HepG2 (cell line): ENCODE results near the gene TXNL4B. TPM values are rescaled to one million over a fixed set of nuclear protein-coding genes. Genes with fewer than 3 reads are reported as not detected.

Source experiments
- ATRX ChIP-seq: sonication (generic); formaldehyde crosslinking; IDR thresholded peaks from 2 replicates; pipeline ENCODE4 v1.4.0; 2020; ENCODE audit warnings: missing genetic modification reagents, borderline replicate concordance
- CBX5 ChIP-seq: sonication (generic); formaldehyde crosslinking; IDR thresholded peaks from 2 replicates; pipeline ENCODE4 v1.4.0; 2020; ENCODE audit warnings: missing genetic modification reagents, borderline replicate concordance
- DMAP1 ChIP-seq: IDR thresholded peaks from 2 replicates; pipeline ENCODE4 v1.6.1; 2016
- FOXJ3 ChIP-seq: sonication (generic); formaldehyde crosslinking; IDR thresholded peaks from 2 replicates; pipeline ENCODE4 v1.4.0; 2020; ENCODE audit warnings: missing genetic modification reagents, mild to moderate bottlenecking, borderline replicate concordance
- GMEB1 ChIP-seq: sonication (generic); formaldehyde crosslinking; IDR thresholded peaks from 2 replicates; pipeline ENCODE4 v1.5.1; 2020; ENCODE audit warnings: missing genetic modification reagents, mild to moderate bottlenecking, borderline replicate concordance
- MED1 ChIP-seq: sonication (generic); formaldehyde crosslinking; IDR thresholded peaks from 2 replicates; pipeline ENCODE4 v1.4.0; 2020; ENCODE audit warnings: missing genetic modification reagents
- MEF2D ChIP-seq: sonication (generic); formaldehyde crosslinking; IDR thresholded peaks from 2 replicates; pipeline ENCODE4 v1.5.1; 2020; ENCODE audit warnings: mild to moderate bottlenecking, missing genetic modification reagents
- NFKB2 ChIP-seq: sonication (generic); formaldehyde crosslinking; IDR thresholded peaks from 2 replicates; pipeline ENCODE4 v1.4.0; 2020; ENCODE audit warnings: missing genetic modification reagents, borderline replicate concordance
- PAWR ChIP-seq: sonication (generic); formaldehyde crosslinking; IDR thresholded peaks from 2 replicates; pipeline ENCODE4 v1.4.0; 2020; ENCODE audit warnings: missing genetic modification reagents, mild to moderate bottlenecking, borderline replicate concordance
- PRPF4 ChIP-seq: fragments of 200-400 bp; formaldehyde crosslinking; IDR thresholded peaks from 2 replicates; pipeline ENCODE4 v1.6.1; 2016; ENCODE audit warnings: low read length, low read depth; ENCODE audit not compliant: poor library complexity, severe bottlenecking
- REST ChIP-seq, 2 experiments: IDR thresholded peaks; 2 replicates each; pipeline ENCODE4 v1.6.1; 2011 to 2012; ENCODE audit warnings: low read length in 2 of 2, borderline replicate concordance in 1 of 2, low read depth in 1 of 2, mild to moderate bottlenecking in 1 of 2, moderate library complexity in 1 of 2
- TAF1 ChIP-seq: sonication (generic); formaldehyde crosslinking; IDR thresholded peaks from 2 replicates; pipeline ENCODE4 v1.4.0; 2020; ENCODE audit warnings: missing genetic modification reagents
- TEF ChIP-seq: sonication (generic); formaldehyde crosslinking; IDR thresholded peaks from 2 replicates; pipeline ENCODE4 v1.5.0; 2020; ENCODE audit warnings: missing genetic modification reagents
- ZBTB2 ChIP-seq: sonication (generic); formaldehyde crosslinking; IDR thresholded peaks from 2 replicates; pipeline ENCODE4 v1.8.0; 2022; ENCODE audit warnings: low read depth, missing genetic modification reagents
- ZNF101 ChIP-seq: sonication (generic); formaldehyde crosslinking; IDR thresholded peaks from 2 replicates; pipeline ENCODE4 v1.4.0; 2020; ENCODE audit warnings: mild to moderate bottlenecking, low read depth, missing genetic modification reagents, borderline replicate concordance
- ZNF30 ChIP-seq: sonication (generic); formaldehyde crosslinking; IDR thresholded peaks from 2 replicates; pipeline ENCODE4 v1.5.0; 2020; ENCODE audit warnings: mild to moderate bottlenecking, missing genetic modification reagents
- ZNF501 ChIP-seq: sonication (generic); formaldehyde crosslinking; IDR thresholded peaks from 2 replicates; pipeline ENCODE4 v1.5.1; 2020; ENCODE audit warnings: mild to moderate bottlenecking, moderate library complexity, missing genetic modification reagents
- ZNF761 ChIP-seq: sonication (generic); formaldehyde crosslinking; conservative IDR thresholded peaks from 2 replicates; pipeline ENCODE4 v1.4.0; 2020; ENCODE audit warnings: mild to moderate bottlenecking, missing genetic modification reagents
- ZNF891 ChIP-seq: sonication (generic); formaldehyde crosslinking; IDR thresholded peaks from 2 replicates; pipeline ENCODE4 v1.5.0; 2020; ENCODE audit warnings: mild to moderate bottlenecking, missing genetic modification reagents
- ZSCAN9 ChIP-seq: IDR thresholded peaks from 2 replicates; pipeline ENCODE4 v1.6.1; 2016; ENCODE audit warnings: borderline replicate concordance
- polyA plus RNA-seq, 8 experiments: library from polyadenylated mRNA; depleted of rRNA in 3 of 8; stranded (reverse) in 7 of 8; unstranded in 1 of 8; fragments of >200 nt; fragmentation: Illumina TruSeq in 4 of 8; extraction: Trizol in 4 of 8; gene quantifications; 2 replicates each; pipeline versions ENCODE4 v1.2.1 to v1.2.3, GENCODE V29; 2011 to 2016; ENCODE audit warnings: low read depth in 4 of 8, missing spikeins in 1 of 8, mixed read lengths in 1 of 8; ENCODE audit not compliant: insufficient read depth in 1 of 8
- total RNA-seq, 5 experiments: library from RNA; depleted of rRNA; stranded (reverse); fragments of >200 nt; fragmentation: Illumina TruSeq; extraction: Trizol; gene quantifications; 2 replicates each; pipeline ENCODE4 v1.2.3, GENCODE V29; 2016; ENCODE audit warnings: low read depth in 1 of 5

Gene TXNL4B
- total and polyA plus RNA-seq, 2 of the 13 experiments (the other 11 are each of a cell fraction or from before 2014, with no cell fraction given): 17.4 to 18.3 TPM

GRCh38 chr16:72094266-72094610, 818 bp upstream of the TXNL4B start (continued):
- no peak for TF ChIP-seq REST (IDR thresholded peaks at IDR 0.05; ENCODE audit: borderline replicate concordance in 1 of 2, low read depth in 1 of 2, low read length in 2 of 2)
- no peak for TF ChIP-seq CBX5 (CRISPR knock-in tag)
- TF ChIP-seq GMEB1 (CRISPR knock-in tag): no peak
- no peak for TF ChIP-seq TAF1
- no peak for TF ChIP-seq ZBTB2 (CRISPR knock-in tag)
- TF ChIP-seq ZNF761 (CRISPR knock-in tag): no peak
- no peak for TF ChIP-seq ZNF891 (CRISPR knock-in tag)
- no peak for TF ChIP-seq FOXJ3 (CRISPR knock-in tag)
- no peak for TF ChIP-seq TEF (CRISPR knock-in tag)
- no peak for TF ChIP-seq PRPF4
- no peak for TF ChIP-seq MED1 (CRISPR knock-in tag)
- TF ChIP-seq DMAP1 (CRISPR knock-in tag): no peak
- no peak for TF ChIP-seq ZNF501 (CRISPR knock-in tag)
- TF ChIP-seq ZNF30 (CRISPR knock-in tag): no peak
- TF ChIP-seq PAWR (CRISPR knock-in tag): no peak
- TF ChIP-seq ZSCAN9 (CRISPR knock-in tag): no peak
- TF ChIP-seq MEF2D: no peak
- no peak for TF ChIP-seq NFKB2 (CRISPR knock-in tag)
- no peak for TF ChIP-seq ATRX (CRISPR knock-in tag)
- no peak for TF ChIP-seq ZNF101 (CRISPR knock-in tag)
